HTERT RPE-1 (cell line): ENCODE data around the gene RASAL1.
"Not testable (repeated sequence)": the region's sequence is repeated elsewhere in the genome, so short reads cannot be mapped to it uniquely, and the experiment has no call there.

Experiments used
- in situ Hi-C: fragments of 300-500 bp; cut with MboI; formaldehyde crosslinking; loops from 4 replicates; pipeline ENCODE4 v1.14.3; 2020; ENCODE audit warnings: low sequenced_read_pairs

RASAL1 gene

GRCh38 chr12:113119980-113120669 is 15.4 kb downstream of the RASAL1 start:
- in situ Hi-C loops, result no loop called here

- in situ Hi-C loops, result no loop called here
Measured at GRCh38 chr12:113118142-113118541, 17.4 kb downstream of the RASAL1 start.

- in situ Hi-C loops, result not testable (repeated sequence)
Measured at GRCh38 chr12:113117684-113118083, 17.9 kb downstream of the RASAL1 start.

GRCh38 chr12:113116875-113117274 is 18.7 kb downstream of the RASAL1 start:
- in situ Hi-C loops, result no loop called here

- in situ Hi-C loops, result no loop called here
Measured at GRCh38 chr12:113115455-113116126, 20.0 kb downstream of the RASAL1 start.

GRCh38 chr12:113114447-113115178 is 20.9 kb downstream of the RASAL1 start:
- in situ Hi-C loops, result no loop called here

GRCh38 chr12:113113397-113113796 is 22.2 kb downstream of the RASAL1 start:
- in situ Hi-C loops, result no loop called here

- in situ Hi-C loops, result no loop called here
Measured at GRCh38 chr12:113112043-113112899, 23.3 kb downstream of the RASAL1 start.

- in situ Hi-C loops, result no loop called here
Measured at GRCh38 chr12:113111247-113111646, 24.3 kb downstream of the RASAL1 start.

GRCh38 chr12:113109872-113110599 is 25.5 kb downstream of the RASAL1 start:
- in situ Hi-C loops, result no loop called here

GRCh38 chr12:113109360-113109759 is 26.2 kb downstream of the RASAL1 start:
- in situ Hi-C loops, result no loop called here

- in situ Hi-C loops, result no loop called here
Measured at GRCh38 chr12:113108308-113108707, 27.3 kb downstream of the RASAL1 start.

GRCh38 chr12:113106361-113106760 is 29.2 kb downstream of the RASAL1 start:
- in situ Hi-C loops, result no loop called here

- in situ Hi-C loops, result no loop called here
Measured at GRCh38 chr12:113105606-113106271, 29.8 kb downstream of the RASAL1 start.

- in situ Hi-C loops, result no loop called here
Measured at GRCh38 chr12:113104953-113105510, 30.5 kb downstream of the RASAL1 start.

- in situ Hi-C loops, result no loop called here
Measured at GRCh38 chr12:113103756-113104450, 31.7 kb downstream of the RASAL1 start.

- in situ Hi-C loops, result no loop called here
Measured at GRCh38 chr12:113102811-113103210, 32.8 kb downstream of the RASAL1 start.

- in situ Hi-C loops, result no loop called here
Measured at GRCh38 chr12:113101751-113102150, 33.8 kb downstream of the RASAL1 start.

GRCh38 chr12:113099764-113100163 is 35.8 kb downstream of the RASAL1 start:
- in situ Hi-C loops, result no loop called here
